Transverse colon (tissue), 4 donors: Measurements from ENCODE around the gene ELFN1. TPM values are rescaled to one million over a fixed set of nuclear protein-coding genes. Genes with fewer than 3 reads are reported as not detected.

Experiments
- DNase-seq: peaks from one replicate; pipeline ENCODE4 v3.0.0-alpha.2; 2019
- H3K27ac ChIP-seq, 4 donors: fragments of 200-600 bp; sonication (generic); 2 replicates each; pipeline ENCODE4 v1.5.1; 2016 to 2018; ENCODE audit warnings: inconsistent platforms in 4 of 4
- H3K27me3 ChIP-seq: fragments of 200-600 bp; sonication (generic); 2 replicates; pipeline ENCODE4 v1.5.1; 2017; ENCODE audit warnings: inconsistent platforms
- H3K36me3 ChIP-seq, 4 donors: fragments of 200-600 bp; sonication (generic); 2 replicates each; pipeline ENCODE4 v1.5.1; 2017 to 2019; ENCODE audit warnings: inconsistent platforms in 4 of 4
- H3K4me1 ChIP-seq, 4 donors: fragments of 200-600 bp; sonication (generic); 2 replicates each; pipeline ENCODE4 v1.5.1; 2017 to 2020; ENCODE audit warnings: inconsistent platforms in 4 of 4
- H3K4me3 ChIP-seq, 4 donors: fragments of 200-600 bp; sonication (generic); 1 replicate in 1 of 4; 2 replicates in 3 of 4; pipeline versions ENCODE4 v1.5.1 to v1.6.1; 2017 to 2019; ENCODE audit warnings: inconsistent platforms in 4 of 4
- H3K9me3 ChIP-seq, 2 donors: fragments of 200-600 bp; sonication (generic); 2 replicates each; pipeline ENCODE4 v1.5.1; 2017 to 2019; ENCODE audit warnings: inconsistent platforms in 2 of 2
- CTCF ChIP-seq, 5 experiments: fragments of 200-600 bp in 3 of 5; fragments of 450-650 bp in 2 of 5; sonication (generic) in 3 of 5; IDR thresholded peaks; 1 replicate in 2 of 5; 2 replicates in 3 of 5; pipeline ENCODE4 v1.5.1; 2016 to 2017; ENCODE audit warnings: antibody characterized with exemption in 5 of 5, inconsistent platforms in 3 of 5, mild to moderate bottlenecking in 2 of 5, moderate library complexity in 1 of 5
- EP300 ChIP-seq: sonication (generic); formaldehyde crosslinking; IDR thresholded peaks from one replicate; pipeline ENCODE4 v1.6.1; 2017; ENCODE audit warnings: antibody characterized with exemption, low read depth
- POLR2A ChIP-seq: fragments of 450-650 bp; IDR thresholded peaks from one replicate; pipeline ENCODE4 v1.6.1; 2016; ENCODE audit warnings: antibody characterized with exemption, mild to moderate bottlenecking, moderate library complexity
- POLR2AphosphoS5 ChIP-seq, 3 donors: sonication (generic); formaldehyde crosslinking; IDR thresholded peaks; one replicate each; pipeline ENCODE4 v1.6.1; 2016; ENCODE audit warnings: antibody characterized with exemption in 3 of 3
- WGBS, 2 donors: methylation state at CpG; one replicate each; pipeline ENCODE4 v1.1.5; 2018; ENCODE audit warnings: low coverage in 1 of 2; 5-methylcytosine and 5-hydroxymethylcytosine counted together
- in situ Hi-C, 4 donors: fragments of 200-750 bp; cut with MboI; loops; one replicate each; pipeline versions ENCODE4 v1.15.0 to v1.15.1; 2017; ENCODE audit warnings: low sequenced_read_pairs in 3 of 4, low pct_ligation_motif_present in 1 of 4, low pct_unique_long_range_greater_than_20kb in 1 of 4
- intact Hi-C: fragments of 100-400 bp; cut with DNase I; formaldehyde crosslinking; loops from one replicate; pipeline ENCODE4 v1.15.1; 2023; ENCODE audit warnings: low total_unique reads
- total RNA-seq, 4 donors: library from RNA; depleted of rRNA; stranded (reverse); fragments of >200 nt; gene quantifications; one replicate each; pipeline ENCODE4 v1.1.0, GENCODE V29; 2016

The ELFN1 gene
- total RNA-seq, 4 donors from 2014 or later = 0.14 to 0.60 (median 0.32) TPM; not detected in 1

DNA sequence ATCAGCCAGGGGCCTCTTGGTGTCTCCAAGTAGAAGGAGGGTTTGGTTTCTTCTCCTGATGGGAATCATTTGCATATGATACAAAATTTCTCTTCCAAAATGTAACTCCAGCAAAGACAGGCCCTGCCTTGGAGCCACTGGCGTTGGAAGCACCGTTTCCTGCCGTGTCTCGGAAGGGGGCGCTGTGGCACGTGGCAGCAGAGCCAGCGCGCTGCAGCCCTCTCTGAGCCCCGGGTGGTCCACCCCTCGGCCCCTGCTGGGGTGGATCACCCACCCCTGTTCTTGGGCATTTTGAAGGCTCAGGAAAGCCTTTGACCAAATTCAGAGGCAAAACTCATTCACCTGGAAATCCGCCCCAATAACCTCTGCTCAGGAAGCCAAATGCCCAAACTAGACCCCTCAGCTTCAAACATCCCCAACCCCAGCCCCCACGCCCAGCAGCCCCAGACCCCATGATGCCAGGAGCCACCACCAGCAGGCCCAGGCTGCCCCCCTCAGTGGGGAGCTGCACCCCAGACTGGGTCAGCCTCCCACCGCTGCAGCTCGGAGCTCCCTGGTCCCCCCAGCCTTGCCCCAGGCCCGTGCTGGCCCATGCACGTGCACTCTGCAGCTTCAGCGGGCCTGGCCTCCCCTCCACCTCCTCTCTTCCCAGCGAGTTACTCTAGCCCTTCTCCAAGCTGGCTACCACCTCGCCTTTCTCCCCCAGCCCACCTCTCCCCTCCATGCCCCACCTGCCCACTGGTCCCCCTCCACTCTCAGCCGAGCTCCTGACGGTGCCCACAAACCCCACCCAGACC lies 29.5 kb upstream of the ELFN1 start:
- DNase-seq = no peak
- WGBS, 2 donors = 75 to 84% methylated on average over 9 to 21 of the region's 21 CpGs
- Histone ChIP-seq H3K4me3 (no peak overlapping the region), H3K4me1 (no peaks in the 10 kb centered on the region), H3K36me3 (no peaks in the 10 kb centered on the region), H3K27me3 (peaks cover 26% of the 10 kb centered on the region), H3K27ac (no peak overlapping the region), H3K9me3 (peaks cover 0 to 10% of the 10 kb centered on the region in 2 donors)
- intact Hi-C loops (no loop called here), in situ Hi-C loops (no loop called here)
- no peak for TF ChIP-seq POLR2AphosphoS5 (IDR thresholded peaks at IDR 0.05)
- TF ChIP-seq EP300 = no peak
- TF ChIP-seq CTCF (IDR thresholded peaks at IDR 0.05) = no peak
- no peak for TF ChIP-seq POLR2A

DNA sequence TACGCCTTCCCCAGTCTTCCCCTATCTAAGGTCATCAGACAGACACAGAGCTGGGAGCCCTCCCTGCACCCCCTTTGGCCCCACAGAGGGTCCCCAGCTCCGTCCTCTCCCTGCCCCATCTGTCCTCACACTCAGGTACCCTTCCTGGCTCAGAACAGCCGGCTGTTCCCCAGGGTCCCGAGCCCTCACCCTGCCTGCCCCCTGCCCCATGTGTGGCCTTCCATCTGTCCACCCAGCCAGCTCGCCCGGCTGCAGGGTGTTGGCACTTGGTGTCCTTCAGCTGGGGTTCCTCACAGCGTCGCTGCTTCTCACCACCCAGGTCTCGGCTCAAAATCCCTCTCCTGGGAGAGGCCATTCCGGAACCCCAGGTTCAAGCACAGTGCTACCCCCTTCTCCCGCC lies 28.9 kb upstream of the ELFN1 start:
- TF ChIP-seq POLR2AphosphoS5 (IDR thresholded peaks at IDR 0.05) = no peak
- TF ChIP-seq POLR2A = no peak
- no peak for TF ChIP-seq EP300
- no peak for TF ChIP-seq CTCF (IDR thresholded peaks at IDR 0.05)

GRCh38 chr7:1641661-1642260 lies 28.3 kb upstream of the ELFN1 start:
- H3K27ac ChIP-seq = no peak overlapping the region
- no peak for DNase-seq
- 81% methylated on average over 15 of the region's 16 CpGs; no CpG with 5 or more reads in 1 of the 2 donors for WGBS, 2 donors
- TF ChIP-seq CTCF (IDR thresholded peaks at IDR 0.05) (no peak), EP300 (no peak), POLR2A (no peak), POLR2AphosphoS5 (IDR thresholded peaks at IDR 0.05) (no peak)
- no peaks in the 10 kb centered on the region for H3K4me1 ChIP-seq
- H3K9me3 ChIP-seq = peaks cover 0 to 8% of the 10 kb centered on the region in 2 donors
- intact Hi-C loops = no loop called here
- H3K4me3 ChIP-seq = no peak overlapping the region
- no peaks in the 10 kb centered on the region for H3K36me3 ChIP-seq
- H3K27me3 ChIP-seq = peaks cover 26% of the 10 kb centered on the region
- in situ Hi-C loops = no loop called here

More for the DNA sequence above, 28.9 kb upstream of the ELFN1 start:
- peaks cover 26% of the 10 kb centered on the region for H3K27me3 ChIP-seq
- in situ Hi-C loops (no loop called here), intact Hi-C loops (no loop called here)
- no peaks in the 10 kb centered on the region for H3K4me1 ChIP-seq
- 67 to 79% methylated on average over 2 to 11 of the region's 11 CpGs for WGBS, 2 donors
- DNase-seq = no peak
- no peaks in the 10 kb centered on the region for H3K36me3 ChIP-seq
- no peak overlapping the region for H3K27ac ChIP-seq
- H3K9me3 ChIP-seq = peaks cover 0 to 10% of the 10 kb centered on the region in 2 donors
- no peak overlapping the region for H3K4me3 ChIP-seq

- intact Hi-C loops (no loop called here), in situ Hi-C loops (no loop called here)
- Histone ChIP-seq H3K27me3 (peaks cover 26% of the 10 kb centered on the region), H3K27ac (no peak overlapping the region), H3K36me3 (no peaks in the 10 kb centered on the region), H3K9me3 (peaks cover 0 to 2% of the 10 kb centered on the region in 2 donors), H3K4me3 (no peak overlapping the region), H3K4me1 (no peaks in the 10 kb centered on the region)
- WGBS, 2 donors = 56% methylated on average over 12 of the region's 14 CpGs; no CpG with 5 or more reads in 1 of the 2 donors
- DNase-seq = no peak
- TF ChIP-seq POLR2A (no peak), CTCF (IDR thresholded peaks at IDR 0.05) (no peak), EP300 (no peak), POLR2AphosphoS5 (IDR thresholded peaks at IDR 0.05) (no peak)
These were observed 27.8 kb upstream of the ELFN1 start for GRCh38 chr7:1642291-1642731.
